GM06990 (cell line): ENCODE data around the gene MOSMO.

Source experiments
- DNase-seq: peaks from one replicate; pipeline ENCODE4 v3.0.0-alpha.2; 2011; ENCODE audit not compliant: insufficient read length; ENCODE audit errors: extremely low read depth
- H3K27me3 ChIP-seq: replicated peaks from 2 replicates; pipeline ENCODE4 v1.6.0; 2011; ENCODE audit warnings: low read length; ENCODE audit not compliant: control insufficient read depth, insufficient read depth
- H3K36me3 ChIP-seq: 2 replicates; pipeline ENCODE4 v1.5.1; 2011; ENCODE audit warnings: low read length; ENCODE audit not compliant: control insufficient read depth, insufficient read depth
- H3K4me3 ChIP-seq: replicated peaks from 2 replicates; pipeline ENCODE4 v1.5.1; 2011; ENCODE audit warnings: low read depth, mild to moderate bottlenecking, control low read depth, low read length
- CTCF ChIP-seq: IDR thresholded peaks from 2 replicates; pipeline ENCODE4 v1.5.1; 2011; ENCODE audit warnings: low read length, control low read depth, mild to moderate bottlenecking, inconsistent platforms; ENCODE audit not compliant: insufficient read depth, poor library complexity, severe bottlenecking

Gene MOSMO

GRCh38 chr16:21971856-21972255, 36.1 kb upstream of the MOSMO start:
- Histone ChIP-seq H3K4me3 (no peak overlapping the region), H3K36me3 (peaks cover 19% of the 10 kb centered on the region), H3K27me3 (no peaks in the 10 kb centered on the region)
- no peak for DNase-seq
- no peak for TF ChIP-seq CTCF

DNA sequence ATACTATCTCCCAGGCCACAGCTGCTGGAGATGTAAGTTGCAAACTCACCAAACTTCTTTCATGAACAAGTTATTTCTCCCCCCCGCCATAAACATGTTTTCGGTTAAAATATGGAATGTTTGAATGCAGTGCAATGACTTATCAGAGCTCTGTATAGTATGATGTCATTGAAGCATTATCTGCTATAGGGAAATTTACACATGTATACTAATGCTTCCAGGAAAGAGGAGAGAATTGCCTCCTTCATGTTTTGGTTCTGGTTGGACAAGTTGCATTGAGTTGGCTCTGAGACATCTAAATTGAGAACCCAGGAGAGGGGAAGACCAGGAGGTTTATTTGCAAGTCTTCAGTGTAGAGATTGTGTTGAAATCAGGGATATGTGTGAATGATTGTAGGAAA, 34.0 kb upstream of the MOSMO start:
- no peak for TF ChIP-seq CTCF
- DNase-seq, result no peak
- H3K36me3 ChIP-seq, result peaks cover 23% of the 10 kb centered on the region
- no peak overlapping the region for H3K4me3 ChIP-seq
- H3K27me3 ChIP-seq, result no peaks in the 10 kb centered on the region

DNA sequence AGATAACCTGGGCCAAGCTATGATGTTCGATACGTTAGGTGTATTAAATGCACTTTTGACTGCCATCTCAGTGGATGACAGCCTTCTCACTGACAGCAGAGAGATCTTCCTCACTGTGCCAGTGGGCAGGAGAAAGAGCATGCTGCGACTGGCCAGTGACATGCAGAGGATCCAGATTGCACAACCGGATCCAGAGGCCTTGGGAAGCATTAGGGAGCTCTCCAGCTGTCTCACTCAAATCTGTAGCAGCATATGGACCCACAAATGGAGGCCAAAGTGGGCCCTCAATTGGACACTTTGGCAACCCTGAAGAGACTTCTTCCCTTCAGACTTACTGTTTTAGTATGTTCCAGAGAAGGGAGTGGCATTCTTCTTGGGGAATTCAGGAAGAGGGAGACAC, 27.9 kb upstream of the MOSMO start:
- no peak overlapping the region for H3K4me3 ChIP-seq
- no peaks in the 10 kb centered on the region for H3K27me3 ChIP-seq

GRCh38 chr16:21982108-21982507, 25.8 kb upstream of the MOSMO start:
- Histone ChIP-seq H3K27me3 (no peaks in the 10 kb centered on the region), H3K4me3 (no peak overlapping the region), H3K36me3 (peaks cover 25% of the 10 kb centered on the region)
- no peak for TF ChIP-seq CTCF
- DNase-seq, result no peak

More for the DNA sequence above, 27.9 kb upstream of the MOSMO start:
- no peak for TF ChIP-seq CTCF
- H3K36me3 ChIP-seq, result peaks cover 28% of the 10 kb centered on the region
- DNase-seq, result no peak

- Histone ChIP-seq H3K36me3 (peaks cover 21% of the 10 kb centered on the region), H3K27me3 (no peaks in the 10 kb centered on the region), H3K4me3 (no peak overlapping the region)
- no peak for DNase-seq
- TF ChIP-seq CTCF, result no peak
These were observed 23.8 kb upstream of the MOSMO start for GRCh38 chr16:21984062-21984461.

- no peaks in the 10 kb centered on the region for H3K27me3 ChIP-seq
- no peak overlapping the region for H3K4me3 ChIP-seq
- no peak for TF ChIP-seq CTCF
- peaks cover 15% of the 10 kb centered on the region for H3K36me3 ChIP-seq
- no peak for DNase-seq
These were observed 22.4 kb upstream of the MOSMO start for GRCh38 chr16:21985524-21985923.
